HUES48 (cell line): ENCODE data around the gene ZNF284.

Experiments used
- H3K27ac ChIP-seq: one replicate; pipeline ENCODE4 v1.7.0; 2013; ENCODE audit warnings: low read depth, low read length, inconsistent platforms
- H3K27me3 ChIP-seq: 2 replicates; pipeline ENCODE4 v1.6.1; 2013; ENCODE audit warnings: mild to moderate bottlenecking, low read length; ENCODE audit not compliant: control insufficient read depth, insufficient read depth
- H3K36me3 ChIP-seq: 2 replicates; pipeline ENCODE4 v1.6.1; 2013; ENCODE audit warnings: low read length; ENCODE audit not compliant: control insufficient read depth, insufficient read depth
- H3K4me1 ChIP-seq: 2 replicates; pipeline ENCODE4 v1.6.1; 2013; ENCODE audit warnings: mild to moderate bottlenecking, low read length; ENCODE audit not compliant: control insufficient read depth, insufficient read depth
- H3K4me3 ChIP-seq: 2 replicates; pipeline ENCODE4 v1.5.1; 2013; ENCODE audit warnings: mild to moderate bottlenecking, low read depth, low read length
- H3K9ac ChIP-seq: 2 replicates; pipeline ENCODE4 v1.6.1; 2013; ENCODE audit warnings: mild to moderate bottlenecking, low read depth, low read length, moderate library complexity
- H3K9me3 ChIP-seq: 2 replicates; pipeline ENCODE4 v1.6.1; 2013; ENCODE audit warnings: low read length; ENCODE audit not compliant: control insufficient read depth, insufficient read depth

The ZNF284 gene

GRCh38 chr19:44059229-44059628 is 12.7 kb upstream of the ZNF284 start:
- Histone ChIP-seq H3K27ac (no peak overlapping the region), H3K9me3 (no peaks in the 10 kb centered on the region), H3K36me3 (peaks cover 69% of the 10 kb centered on the region)

DNA sequence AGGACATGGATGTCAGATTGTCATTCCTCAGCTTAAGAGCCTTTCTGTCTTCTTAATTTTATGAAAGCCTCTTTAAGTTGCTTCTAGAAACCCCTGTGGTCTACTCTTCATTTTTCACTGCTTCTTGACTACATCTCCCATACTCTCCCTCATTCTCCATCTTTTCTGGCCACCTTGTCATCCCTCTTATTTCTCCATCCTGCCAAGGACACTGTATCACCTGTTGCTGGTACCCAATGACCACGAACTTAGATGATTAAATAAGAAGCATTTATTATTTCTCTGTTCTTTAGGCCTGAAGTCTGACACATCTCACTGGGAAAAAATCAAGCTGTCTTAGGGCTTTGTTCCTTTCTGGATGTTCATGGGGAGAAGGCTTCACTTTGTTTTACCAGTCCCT is 10.9 kb upstream of the ZNF284 start:
- H3K36me3 ChIP-seq: peaks cover 84% of the 10 kb centered on the region

More at GRCh38 chr19:44059229-44059628, 12.7 kb upstream of the ZNF284 start:
- H3K9ac ChIP-seq: no peak overlapping the region
- H3K4me1 ChIP-seq: no peaks in the 10 kb centered on the region
- H3K27me3 ChIP-seq: no peaks in the 10 kb centered on the region
- H3K4me3 ChIP-seq: no peak overlapping the region

GRCh38 chr19:44066305-44066704 is 5.7 kb upstream of the ZNF284 start:
- H3K4me3 ChIP-seq: no peak overlapping the region
- peaks cover 15% of the 10 kb centered on the region for H3K9me3 ChIP-seq
- H3K36me3 ChIP-seq: peaks cover 66% of the 10 kb centered on the region
- no peak overlapping the region for H3K9ac ChIP-seq
- H3K27me3 ChIP-seq: no peaks in the 10 kb centered on the region
- no peaks in the 10 kb centered on the region for H3K4me1 ChIP-seq
- H3K27ac ChIP-seq: no peak overlapping the region

More for the DNA sequence above, 10.9 kb upstream of the ZNF284 start:
- Histone ChIP-seq H3K9ac (no peak overlapping the region), H3K9me3 (peaks cover 10% of the 10 kb centered on the region), H3K27me3 (no peaks in the 10 kb centered on the region), H3K4me3 (no peak overlapping the region), H3K4me1 (no peaks in the 10 kb centered on the region), H3K27ac (no peak overlapping the region)

DNA sequence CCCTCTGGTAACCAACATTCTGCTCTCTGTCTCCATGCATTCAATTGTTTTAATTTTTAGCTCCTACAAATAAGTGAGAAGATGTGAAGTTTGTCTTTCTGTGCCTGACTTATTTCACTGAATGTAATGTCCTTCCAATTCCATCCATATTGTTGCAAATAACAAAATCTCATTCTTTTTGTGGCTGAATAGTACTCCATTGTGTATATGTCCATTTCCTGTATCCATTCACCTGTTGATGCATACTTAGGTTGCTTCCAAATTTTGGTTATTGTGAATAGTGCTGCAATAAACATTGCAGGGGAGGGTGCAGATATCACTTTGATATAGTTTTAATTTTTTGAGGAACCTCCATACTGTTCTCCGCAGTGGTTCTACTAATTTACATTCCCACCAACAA is 2.5 kb upstream of the ZNF284 start:
- 0 out of 2 replicates have a peak, but pooled peaks cover 3% of the 10 kb centered on the region for H3K4me1 ChIP-seq
- no peak overlapping the region for H3K4me3 ChIP-seq
- no peak overlapping the region for H3K27ac ChIP-seq
- peaks cover 35% of the 10 kb centered on the region for H3K36me3 ChIP-seq
- no peak overlapping the region for H3K9ac ChIP-seq
- H3K9me3 ChIP-seq: peaks cover 15% of the 10 kb centered on the region
- H3K27me3 ChIP-seq: peaks cover 9% of the 10 kb centered on the region

DNA sequence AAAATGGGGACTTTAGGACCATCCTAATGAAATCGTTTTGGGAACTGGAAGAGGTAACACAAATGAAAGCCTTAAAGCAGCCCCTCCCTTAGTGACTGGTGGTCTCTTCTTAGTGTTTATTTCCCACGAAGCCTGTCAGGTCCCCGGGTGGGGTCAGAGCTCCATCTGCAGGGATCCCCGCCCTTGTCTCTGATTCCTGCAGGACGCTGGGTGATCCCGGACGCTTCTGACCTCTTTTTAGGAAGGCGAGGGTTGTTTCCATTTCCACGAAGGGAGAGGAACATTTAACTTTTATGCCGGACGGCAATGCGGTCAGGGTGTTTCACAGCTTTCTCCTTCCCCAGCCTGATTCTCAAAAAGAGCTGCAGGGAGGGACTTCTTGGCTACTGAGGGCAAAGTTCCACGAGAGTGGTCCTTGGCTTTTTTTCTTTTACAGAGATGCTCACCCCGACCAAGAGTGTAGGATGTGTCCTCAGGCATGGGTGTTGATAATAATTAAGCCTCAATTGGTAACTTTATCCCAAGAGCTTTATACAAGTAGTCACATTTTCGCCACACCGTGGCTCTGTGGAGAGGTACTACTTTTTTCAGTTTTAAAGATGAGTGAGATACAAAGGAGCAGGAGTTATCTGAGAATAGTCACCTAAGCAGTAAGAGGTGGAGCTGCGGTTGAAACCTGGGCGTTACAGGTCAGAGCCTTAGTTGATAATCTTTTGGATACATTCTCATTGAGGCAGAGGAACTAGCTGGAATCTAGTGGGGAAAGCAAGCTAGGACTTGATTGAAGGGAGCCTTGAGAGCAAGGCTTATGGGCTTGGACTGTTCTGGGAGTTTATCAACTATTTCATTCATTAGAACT is 813 bp downstream of the ZNF284 start:
- Histone ChIP-seq H3K9ac (no peak overlapping the region), H3K27ac (no peak overlapping the region), H3K4me1 (0 out of 2 replicates have a peak, but pooled peaks cover 3% of the 10 kb centered on the region), H3K9me3 (no peaks in the 10 kb centered on the region), H3K27me3 (peaks cover 9% of the 10 kb centered on the region), H3K4me3 (peak overlapping the region; percentile 75), H3K36me3 (peaks cover 8% of the 10 kb centered on the region; the same call in 1 of the 2 replicates)

DNA sequence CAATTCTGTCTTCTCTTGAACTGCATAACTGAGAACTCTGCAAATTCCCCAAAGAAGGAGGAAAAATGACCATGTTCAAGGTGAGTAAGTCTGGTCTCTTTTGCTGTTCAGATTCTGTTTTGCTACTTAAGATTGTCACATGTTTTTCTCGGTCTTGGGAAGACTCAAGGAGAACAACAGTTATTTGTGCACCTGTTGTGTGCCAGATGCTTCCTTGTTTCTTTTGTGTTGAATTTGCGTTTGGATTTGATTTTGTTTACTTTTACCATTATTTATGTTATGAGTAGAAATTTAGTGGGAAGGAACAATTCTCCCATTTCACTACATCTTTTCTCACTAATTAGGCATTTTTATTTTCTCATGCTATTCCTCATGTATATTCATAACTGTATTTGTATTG is 4.4 kb downstream of the ZNF284 start:
- Histone ChIP-seq H3K4me3 (no peak overlapping the region), H3K36me3 (peaks cover 12% of the 10 kb centered on the region; the same call in 1 of the 2 replicates), H3K27ac (no peak overlapping the region), H3K9ac (no peak overlapping the region), H3K9me3 (no peaks in the 10 kb centered on the region), H3K27me3 (peaks cover 9% of the 10 kb centered on the region), H3K4me1 (0 out of 2 replicates have a peak, but pooled peaks cover 3% of the 10 kb centered on the region)

DNA sequence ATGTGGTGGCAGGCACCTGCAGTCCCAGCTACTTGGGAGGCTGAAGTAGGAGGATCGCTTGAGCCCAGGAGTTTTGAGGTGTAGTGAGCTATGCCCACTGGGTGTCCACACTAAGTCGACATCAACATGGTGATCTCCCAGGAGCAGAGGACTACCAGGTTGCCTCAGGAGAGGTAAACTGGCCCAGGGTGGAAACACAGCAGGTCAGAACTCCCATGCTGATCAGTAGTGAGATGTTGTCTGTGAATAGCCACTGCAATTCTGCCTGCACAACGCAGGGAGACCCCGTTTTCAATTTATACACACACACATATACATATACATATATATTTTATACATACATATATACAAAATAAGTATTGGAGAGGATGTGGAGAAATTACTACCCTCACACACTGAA is 20.1 kb downstream of the ZNF284 start:
- H3K9me3 ChIP-seq: no peaks in the 10 kb centered on the region
- H3K9ac ChIP-seq: no peak overlapping the region
- H3K27me3 ChIP-seq: no peaks in the 10 kb centered on the region
- 0 out of 2 replicates have a peak, but pooled peaks cover 4% of the 10 kb centered on the region for H3K36me3 ChIP-seq
- H3K4me1 ChIP-seq: no peaks in the 10 kb centered on the region
- H3K27ac ChIP-seq: no peak overlapping the region
- no peak overlapping the region for H3K4me3 ChIP-seq

GRCh38 chr19:44093931-44094765 is 22.2 kb downstream of the ZNF284 start, which contains the start of gene ZNF224:
Gene ZNF224, plus strand, starts transcription at chr19:44094361. Its CDS starts 3,513 bp downstream, at chr19:44097874.
- no peaks in the 10 kb centered on the region for H3K27me3 ChIP-seq
- no peaks in the 10 kb centered on the region for H3K4me1 ChIP-seq
- peaks cover 16% of the 10 kb centered on the region for H3K36me3 ChIP-seq
- H3K9ac ChIP-seq: peak within 1 kb of the TSS; percentile 59
- peak within 1 kb of the TSS; percentile 83 for H3K4me3 ChIP-seq
- no peak within 1 kb of the TSS for H3K27ac ChIP-seq
- H3K9me3 ChIP-seq: no peaks in the 10 kb centered on the region

- peaks cover 44% of the 10 kb centered on the region for H3K9me3 ChIP-seq
- H3K27me3 ChIP-seq: no peaks in the 10 kb centered on the region
- H3K4me1 ChIP-seq: no peaks in the 10 kb centered on the region
- no peak overlapping the region for H3K27ac ChIP-seq
- H3K36me3 ChIP-seq: peaks cover 57% of the 10 kb centered on the region
- no peak overlapping the region for H3K4me3 ChIP-seq
- no peak overlapping the region for H3K9ac ChIP-seq
Observed at GRCh38 chr19:44107751-44108150, 35.8 kb downstream of the ZNF284 start.

DNA sequence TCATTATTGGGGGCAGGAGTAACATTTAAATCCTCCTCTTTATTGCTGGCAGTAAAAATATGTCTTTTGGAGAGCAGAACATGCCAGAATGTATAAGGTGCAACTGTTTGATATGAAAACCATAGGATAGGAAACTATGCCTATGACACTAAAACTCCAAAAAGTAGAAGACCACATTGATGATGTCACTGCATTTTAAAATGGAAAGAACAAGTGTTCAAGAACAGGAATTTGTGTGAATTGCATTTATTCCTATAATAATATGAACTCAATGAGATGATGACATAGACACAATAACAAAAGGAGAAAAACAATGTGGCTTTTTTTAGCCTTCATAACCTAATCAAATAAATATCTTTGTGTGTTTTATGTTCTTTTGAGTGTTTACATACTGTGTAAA is 37.5 kb downstream of the ZNF284 start:
- H3K4me3 ChIP-seq: no peak overlapping the region

More for the DNA sequence above, 37.5 kb downstream of the ZNF284 start:
- Histone ChIP-seq H3K9me3 (peaks cover 41% of the 10 kb centered on the region), H3K9ac (no peak overlapping the region), H3K27me3 (no peaks in the 10 kb centered on the region), H3K36me3 (peaks cover 40% of the 10 kb centered on the region), H3K4me1 (no peaks in the 10 kb centered on the region), H3K27ac (no peak overlapping the region)
